ENCODE data around the gene PELI2. TPM values are rescaled to one million over a fixed set of nuclear protein-coding genes. Genes with fewer than 3 reads are reported as not detected.

PELI2 gene
- total and polyA plus RNA-seq, 3 donors from 2014 or later, result 14.5 to 32.5 (median 27.6) TPM

DNA sequence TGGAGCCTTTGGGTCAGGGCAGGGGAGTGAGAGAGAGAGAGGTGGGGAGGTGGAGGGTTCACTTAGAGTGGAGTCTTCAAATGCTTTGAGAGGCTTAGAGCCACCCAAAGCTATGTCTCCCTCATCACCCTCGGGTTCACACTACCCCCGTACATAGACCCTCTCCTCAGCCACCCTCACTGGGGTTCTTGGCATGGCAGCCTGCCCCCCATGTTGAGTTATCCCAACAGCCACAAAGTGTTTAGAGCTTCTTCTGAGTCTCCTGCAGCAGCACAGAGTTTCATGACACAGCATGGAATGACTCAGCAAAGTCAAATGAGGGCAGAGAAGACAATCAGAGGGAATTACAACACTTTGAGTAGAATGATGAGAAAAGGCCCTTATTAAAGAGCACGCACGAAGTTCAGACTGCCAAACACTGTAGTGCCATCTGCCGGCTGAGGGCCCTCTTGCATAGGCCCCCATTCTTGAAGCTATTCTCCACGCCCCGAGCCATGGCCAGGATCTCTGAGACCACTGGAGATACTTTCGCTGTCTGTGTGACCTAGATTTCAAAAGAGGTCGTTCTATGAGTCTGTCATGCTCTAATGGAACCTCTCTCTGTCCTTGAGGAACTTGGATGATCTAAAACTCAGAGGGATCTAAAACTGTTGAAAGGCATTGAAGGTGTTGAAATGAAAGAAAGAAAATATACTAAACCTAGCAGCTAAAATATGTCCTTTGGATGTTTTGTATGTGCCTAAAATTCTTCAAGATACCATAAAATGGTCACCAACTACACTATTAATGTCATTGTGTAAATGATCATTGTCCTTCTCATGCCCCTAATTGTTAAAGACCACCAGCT, 221.9 kb downstream of the PELI2 start:
- Histone ChIP-seq H3K27me3 (no peaks in the 10 kb centered on the region), H3K27ac (no peak overlapping the region), H3K4me3 (no peak overlapping the region), H3K36me3 (ENCODE audit: low read depth, missing control alignments) (no peaks in the 10 kb centered on the region), H3K4me1 (peaks cover 3% of the 10 kb centered on the region), H3K9me3 (no peaks in the 10 kb centered on the region)
- WGBS, 2 donors, result 39 to 45% methylated on average over 9 of the region's 9 CpGs
- peak; percentile 87 for DNase-seq
- intact Hi-C loops (cut with DNase I; ENCODE audit: low total_unique reads), result no loop called here
- no peak for TF ChIP-seq POLR2A (IDR thresholded peaks at IDR 0.05)
- TF ChIP-seq, protein P1, sequence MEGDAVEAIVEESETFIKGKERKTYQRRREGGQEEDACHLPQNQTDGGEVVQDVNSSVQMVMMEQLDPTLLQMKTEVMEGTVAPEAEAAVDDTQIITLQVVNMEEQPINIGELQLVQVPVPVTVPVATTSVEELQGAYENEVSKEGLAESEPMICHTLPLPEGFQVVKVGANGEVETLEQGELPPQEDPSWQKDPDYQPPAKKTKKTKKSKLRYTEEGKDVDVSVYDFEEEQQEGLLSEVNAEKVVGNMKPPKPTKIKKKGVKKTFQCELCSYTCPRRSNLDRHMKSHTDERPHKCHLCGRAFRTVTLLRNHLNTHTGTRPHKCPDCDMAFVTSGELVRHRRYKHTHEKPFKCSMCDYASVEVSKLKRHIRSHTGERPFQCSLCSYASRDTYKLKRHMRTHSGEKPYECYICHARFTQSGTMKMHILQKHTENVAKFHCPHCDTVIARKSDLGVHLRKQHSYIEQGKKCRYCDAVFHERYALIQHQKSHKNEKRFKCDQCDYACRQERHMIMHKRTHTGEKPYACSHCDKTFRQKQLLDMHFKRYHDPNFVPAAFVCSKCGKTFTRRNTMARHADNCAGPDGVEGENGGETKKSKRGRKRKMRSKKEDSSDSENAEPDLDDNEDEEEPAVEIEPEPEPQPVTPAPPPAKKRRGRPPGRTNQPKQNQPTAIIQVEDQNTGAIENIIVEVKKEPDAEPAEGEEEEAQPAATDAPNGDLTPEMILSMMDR (IDR thresholded peaks at IDR 0.05), result peak; percentile 67 to 89 (median 69)

DNA sequence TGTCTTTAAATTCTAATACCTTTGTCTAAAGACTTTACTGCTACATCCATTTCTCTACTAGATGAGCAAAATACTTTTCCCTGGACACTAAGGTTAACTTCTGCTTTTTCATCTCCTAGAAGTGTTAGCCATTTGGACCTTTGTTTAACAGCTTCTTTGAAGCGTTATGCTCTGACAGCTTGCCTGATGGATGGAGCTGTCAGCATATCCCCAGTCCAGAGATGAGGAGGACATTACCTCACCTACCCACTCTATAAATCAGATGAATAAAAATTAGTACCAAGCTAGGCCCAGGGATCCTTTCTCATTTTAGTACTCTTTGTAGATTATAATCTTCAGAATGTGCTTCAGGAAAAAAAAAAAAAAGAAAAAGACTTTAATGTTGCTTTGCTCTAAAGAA, 222.7 kb downstream of the PELI2 start:
- no peak for TF ChIP-seq POLR2A (IDR thresholded peaks at IDR 0.05)
- TF ChIP-seq, protein P1 (IDR thresholded peaks at IDR 0.05), result no peak
- no peaks in the 10 kb centered on the region for H3K36me3 ChIP-seq (ENCODE audit: low read depth, missing control alignments)
- DNase-seq, result no peak
- H3K4me1 ChIP-seq, result peaks cover 3% of the 10 kb centered on the region
- H3K9me3 ChIP-seq, result no peaks in the 10 kb centered on the region
- H3K27me3 ChIP-seq, result no peaks in the 10 kb centered on the region
- WGBS, 2 donors, result 94 to 100% methylated on average over 1 of the region's 1 CpG
- intact Hi-C loops (cut with DNase I; ENCODE audit: low total_unique reads), result no loop called here
- H3K4me3 ChIP-seq, result no peak overlapping the region
- no peak overlapping the region for H3K27ac ChIP-seq

GRCh38 chr14:56341766-56342493, 223.7 kb downstream of the PELI2 start:
- DNase-seq, result no peak
- no peaks in the 10 kb centered on the region for H3K9me3 ChIP-seq
- no peaks in the 10 kb centered on the region for H3K36me3 ChIP-seq (ENCODE audit: low read depth, missing control alignments)
- WGBS, 2 donors, result 62 to 70% methylated on average over 7 of the region's 7 CpGs
- H3K27ac ChIP-seq, result no peak overlapping the region
- intact Hi-C loops (cut with DNase I; ENCODE audit: low total_unique reads), result no loop called here
- H3K27me3 ChIP-seq, result no peaks in the 10 kb centered on the region
- H3K4me3 ChIP-seq, result no peak overlapping the region
- peaks cover 3% of the 10 kb centered on the region for H3K4me1 ChIP-seq
- TF ChIP-seq, protein P1 (IDR thresholded peaks at IDR 0.05), result no peak

- TF ChIP-seq POLR2A (IDR thresholded peaks at IDR 0.05), result no peak
- TF ChIP-seq, protein P1 (IDR thresholded peaks at IDR 0.05), result no peak
- intact Hi-C loops (cut with DNase I; ENCODE audit: low total_unique reads), result no loop called here
- Histone ChIP-seq H3K27me3 (no peaks in the 10 kb centered on the region), H3K27ac (no peak overlapping the region), H3K36me3 (ENCODE audit: low read depth, missing control alignments) (no peaks in the 10 kb centered on the region), H3K4me3 (no peak overlapping the region), H3K4me1 (peaks cover 3% of the 10 kb centered on the region), H3K9me3 (no peaks in the 10 kb centered on the region)
- no peak for DNase-seq
- WGBS, 2 donors, result 51 to 55% methylated on average over 5 of the region's 5 CpGs
Observed at GRCh38 chr14:56342494-56342942, 224.3 kb downstream of the PELI2 start.

Measured in testis (tissue), 3 donors.